SK-N-SH treated with all-trans-retinoic acid at 6 μM for 48 hours (cell line): Measurements from ENCODE around the gene CCDC82.

Experiments used
- TCF4 ChIP-seq: fragments of 250-450 bp; sonication (Bioruptor Pico); IDR thresholded peaks from 2 replicates; pipeline ENCODE4 v1.8.0; 2021; ENCODE audit warnings: mild to moderate bottlenecking, moderate library complexity, borderline replicate concordance
- TF ChIP-seq, protein P1 (sequence below): fragments of 250-450 bp; sonication (Bioruptor Pico); IDR thresholded peaks from 2 replicates; pipeline ENCODE4 v1.8.0; 2020; ENCODE audit warnings: mild to moderate bottlenecking, moderate library complexity, borderline replicate concordance

DNA sequence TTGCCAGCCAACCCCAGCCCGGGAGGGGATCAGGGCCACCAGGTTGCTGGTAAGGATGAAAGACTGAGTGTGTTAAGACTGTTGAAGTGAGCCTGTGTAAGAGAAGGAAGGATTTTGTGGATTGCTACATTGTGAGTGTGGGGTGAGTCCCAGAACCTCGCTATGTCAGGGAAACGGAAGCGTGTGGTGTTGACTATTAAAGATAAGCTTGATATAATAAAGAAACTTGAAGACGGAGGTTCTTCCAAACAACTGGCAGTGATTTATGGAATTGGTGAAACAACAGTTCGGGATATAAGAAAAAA, 728 bp upstream of the CCDC82 start:
- no peak for TF ChIP-seq TCF4 (CRISPR knock-in tag)
- TF ChIP-seq, protein P1, sequence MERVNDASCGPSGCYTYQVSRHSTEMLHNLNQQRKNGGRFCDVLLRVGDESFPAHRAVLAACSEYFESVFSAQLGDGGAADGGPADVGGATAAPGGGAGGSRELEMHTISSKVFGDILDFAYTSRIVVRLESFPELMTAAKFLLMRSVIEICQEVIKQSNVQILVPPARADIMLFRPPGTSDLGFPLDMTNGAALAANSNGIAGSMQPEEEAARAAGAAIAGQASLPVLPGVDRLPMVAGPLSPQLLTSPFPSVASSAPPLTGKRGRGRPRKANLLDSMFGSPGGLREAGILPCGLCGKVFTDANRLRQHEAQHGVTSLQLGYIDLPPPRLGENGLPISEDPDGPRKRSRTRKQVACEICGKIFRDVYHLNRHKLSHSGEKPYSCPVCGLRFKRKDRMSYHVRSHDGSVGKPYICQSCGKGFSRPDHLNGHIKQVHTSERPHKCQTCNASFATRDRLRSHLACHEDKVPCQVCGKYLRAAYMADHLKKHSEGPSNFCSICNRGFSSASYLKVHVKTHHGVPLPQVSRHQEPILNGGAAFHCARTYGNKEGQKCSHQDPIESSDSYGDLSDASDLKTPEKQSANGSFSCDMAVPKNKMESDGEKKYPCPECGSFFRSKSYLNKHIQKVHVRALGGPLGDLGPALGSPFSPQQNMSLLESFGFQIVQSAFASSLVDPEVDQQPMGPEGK (CRISPR knock-in tag): no peak
